H9 (cell line): ENCODE measurements around the gene RABGAP1. TPM values are rescaled to one million over a fixed set of nuclear protein-coding genes. Genes with fewer than 3 reads are reported as not detected.

Experiments
- DNase-seq: peaks from one replicate; pipeline ENCODE4 v3.0.0-alpha.2; 2017
- H2AFZ ChIP-seq: one replicate; pipeline ENCODE4 v1.6.1; 2013; ENCODE audit warnings: mild to moderate bottlenecking, low read length, control low read depth, moderate library complexity
- H2AK5ac ChIP-seq: 2 replicates; pipeline ENCODE4 v1.6.1; 2013; ENCODE audit warnings: low read length, control low read depth, mixed read lengths; ENCODE audit not compliant: insufficient read length
- H2BK120ac ChIP-seq: one replicate; pipeline ENCODE4 v1.6.1; 2013; ENCODE audit warnings: low read depth, mild to moderate bottlenecking, low read length, control low read depth, inconsistent platforms; ENCODE audit not compliant: poor library complexity, severe bottlenecking
- H2BK12ac ChIP-seq: 2 replicates; pipeline ENCODE4 v1.6.1; 2013; ENCODE audit warnings: low read length, control low read depth, mixed read lengths, low read depth; ENCODE audit not compliant: insufficient read length
- H2BK15ac ChIP-seq: 2 replicates; pipeline ENCODE4 v1.6.1; 2013; ENCODE audit warnings: low read depth, low read length, control low read depth
- H2BK20ac ChIP-seq: one replicate; pipeline ENCODE4 v1.6.1; 2013; ENCODE audit warnings: low read depth, mild to moderate bottlenecking, low read length, control low read depth, inconsistent platforms; ENCODE audit not compliant: poor library complexity, severe bottlenecking
- H2BK5ac ChIP-seq: 2 replicates; pipeline ENCODE4 v1.6.1; 2013; ENCODE audit warnings: low read length, control low read depth, mixed read lengths; ENCODE audit not compliant: insufficient read length
- H3K14ac ChIP-seq: 2 replicates; pipeline ENCODE4 v1.6.1; 2013; ENCODE audit warnings: low read length, control low read depth; ENCODE audit not compliant: insufficient read depth
- H3K18ac ChIP-seq: 2 replicates; pipeline ENCODE4 v1.6.1; 2013; ENCODE audit warnings: low read depth, mild to moderate bottlenecking, mixed read lengths, low read length, control low read depth; ENCODE audit not compliant: insufficient read length
- H3K23ac ChIP-seq: 2 replicates; pipeline ENCODE4 v1.6.1; 2013; ENCODE audit warnings: low read length, control low read depth, mixed read lengths, low read depth; ENCODE audit not compliant: insufficient read length
- H3K23me2 ChIP-seq: 2 replicates; pipeline ENCODE4 v1.6.1; 2013; ENCODE audit warnings: low read depth, mild to moderate bottlenecking, mixed read lengths, low read length, control low read depth; ENCODE audit not compliant: insufficient read length, poor library complexity, severe bottlenecking
- H3K27ac ChIP-seq: 2 replicates; pipeline ENCODE4 v1.5.1; 2013; ENCODE audit warnings: low read length, control low read depth, mixed read lengths, low read depth; ENCODE audit not compliant: insufficient read length
- H3K27me3 ChIP-seq: 2 replicates; pipeline ENCODE4 v1.6.1; 2013; ENCODE audit warnings: low read length, control low read depth, inconsistent platforms; ENCODE audit not compliant: insufficient read depth
- H3K4ac ChIP-seq: 2 replicates; pipeline ENCODE4 v1.6.1; 2013; ENCODE audit warnings: low read depth, mild to moderate bottlenecking, control low read depth, inconsistent platforms, low read length, moderate library complexity
- H3K4me1 ChIP-seq: 2 replicates; pipeline ENCODE4 v1.6.1; 2013; ENCODE audit warnings: low read length, control low read depth, inconsistent platforms; ENCODE audit not compliant: insufficient read depth
- H3K4me2 ChIP-seq: 2 replicates; pipeline ENCODE4 v1.6.1; 2013; ENCODE audit warnings: low read length, control low read depth, mixed read lengths; ENCODE audit not compliant: insufficient read length, insufficient read depth
- H3K56ac ChIP-seq: 2 replicates; pipeline ENCODE4 v1.6.1; 2013; ENCODE audit warnings: low read depth, mild to moderate bottlenecking, mixed read lengths, low read length, control low read depth; ENCODE audit not compliant: insufficient read length
- H3K79me1 ChIP-seq: 2 replicates; pipeline ENCODE4 v1.6.1; 2013; ENCODE audit warnings: low read depth, mild to moderate bottlenecking, moderate library complexity, low read length, control low read depth, inconsistent platforms; ENCODE audit not compliant: insufficient read depth, poor library complexity, severe bottlenecking
- H3K79me2 ChIP-seq: 2 replicates; pipeline ENCODE4 v1.6.1; 2013; ENCODE audit warnings: low read length, control low read depth, inconsistent platforms; ENCODE audit not compliant: insufficient read depth
- H3K9ac ChIP-seq: 2 replicates; pipeline ENCODE4 v1.6.1; 2013; ENCODE audit warnings: low read length, control low read depth, mixed read lengths; ENCODE audit not compliant: insufficient read length; ENCODE audit errors: extremely low read depth
- H3K9me3 ChIP-seq: one replicate; pipeline ENCODE4 v1.6.1; 2013; ENCODE audit warnings: low read depth, low read length, inconsistent platforms; ENCODE audit not compliant: control insufficient read depth
- H3T11ph ChIP-seq: one replicate; pipeline ENCODE4 v1.6.1; 2013; ENCODE audit warnings: mild to moderate bottlenecking, low read length, control low read depth, inconsistent platforms
- H4K20me1 ChIP-seq: one replicate; pipeline ENCODE4 v1.6.1; 2013; ENCODE audit not compliant: control insufficient read depth, insufficient read length, insufficient read depth
- H4K5ac ChIP-seq: 2 replicates; pipeline ENCODE4 v1.6.1; 2013; ENCODE audit warnings: low read depth, mild to moderate bottlenecking, mixed read lengths, low read length, control low read depth; ENCODE audit not compliant: insufficient read length
- H4K8ac ChIP-seq: replicated peaks from 2 replicates; pipeline ENCODE4 v1.6.1; 2013; ENCODE audit warnings: low read length, control low read depth, mixed read lengths, low read depth; ENCODE audit not compliant: insufficient read length
- H4K91ac ChIP-seq: 2 replicates; pipeline ENCODE4 v1.6.1; 2013; ENCODE audit warnings: low read depth, mild to moderate bottlenecking, moderate library complexity, mixed read lengths, low read length, control low read depth; ENCODE audit not compliant: insufficient read length
- H3K27ac Mint-ChIP-seq, 3 experiments: 2 replicates in 2 of 3; 3 replicates in 1 of 3; pipeline ENCODE4 v1.8.0; 2020 to 2021; ENCODE audit warnings: mixed read lengths in 3 of 3, mild to moderate bottlenecking in 1 of 3, moderate library complexity in 1 of 3
- H3K27me3 Mint-ChIP-seq: 2 replicates; pipeline ENCODE4 v1.8.0; 2021; ENCODE audit warnings: low read depth, mild to moderate bottlenecking, moderate library complexity, mixed read lengths
- H3K36me3 Mint-ChIP-seq, 3 experiments: 2 replicates in 2 of 3; 3 replicates in 1 of 3; pipeline ENCODE4 v1.8.0; 2020 to 2021; ENCODE audit warnings: low read depth in 3 of 3, mixed read lengths in 3 of 3; ENCODE audit not compliant: insufficient read depth in 1 of 3
- H3K4me1 Mint-ChIP-seq, 2 experiments: 2 replicates each; pipeline ENCODE4 v1.8.0; 2020; ENCODE audit warnings: mixed read lengths in 2 of 2
- H3K4me3 Mint-ChIP-seq, 2 experiments: 2 replicates in 1 of 2; 3 replicates in 1 of 2; pipeline ENCODE4 v1.8.0; 2020 to 2021; ENCODE audit warnings: mild to moderate bottlenecking in 2 of 2, mixed read lengths in 2 of 2, moderate library complexity in 1 of 2
- H3K9me3 Mint-ChIP-seq, 2 experiments: 2 replicates in 1 of 2; 3 replicates in 1 of 2; pipeline ENCODE4 v1.8.0; 2020; ENCODE audit warnings: mild to moderate bottlenecking in 2 of 2, mixed read lengths in 2 of 2, moderate library complexity in 1 of 2
- CTCF ChIP-seq: fragments of 200-600 bp; sonication (generic); conservative IDR thresholded peaks from 3 replicates; pipeline ENCODE4 v1.8.0; 2021; ENCODE audit warnings: antibody characterized with exemption, mild to moderate bottlenecking
- WGBS: extraction: QIAGEN DNeasy Blood & Tissue Kit; methylation state at CpG from one replicate; pipeline ENCODE4 v1.1.7; 2013; ENCODE audit warnings: missing lambda C conversion rate, low lambda C conversion rate, mixed read lengths; ENCODE audit not compliant: insufficient read length; ENCODE audit errors: extremely low coverage; 5-methylcytosine and 5-hydroxymethylcytosine counted together
- total RNA-seq: library from RNA; stranded (reverse); gene quantifications from 2 replicates; pipeline ENCODE4 v1.2.1, GENCODE V29; 2021

The RABGAP1 gene
- total RNA-seq, 1 experiment from 2014 or later = 31.6 TPM

GRCh38 chr9:122931226-122932121 is 9.3 kb upstream of the RABGAP1 start, which contains the start of gene ZBTB26:
ZBTB26 (minus strand) TSS chr9:122931512; CDS start chr9:122919934, 11,578 bp downstream.
- Histone ChIP-seq H3K79me1 (no peaks in the 10 kb centered on the region), H3K4me2 (peak within 1 kb of the TSS; percentile 85), H3K27me3 (no peaks in the 10 kb centered on the region), H2BK5ac (no peak within 1 kb of the TSS), H4K91ac (no peak within 1 kb of the TSS), H3T11ph (no peak within 1 kb of the TSS), H3K9me3 (no peaks in the 10 kb centered on the region), H4K20me1 (no peaks in the 10 kb centered on the region), H3K79me2 (peaks cover 21% of the 10 kb centered on the region), H2BK20ac (no peak within 1 kb of the TSS), H2AFZ (no peak within 1 kb of the TSS), H3K23ac (no peak within 1 kb of the TSS), H3K4ac (no peak within 1 kb of the TSS), H3K27ac (peak within 1 kb of the TSS; percentile 24), H3K9ac (peak within 1 kb of the TSS; percentile 90), H2BK120ac (no peak within 1 kb of the TSS), H3K18ac (no peak within 1 kb of the TSS), H4K8ac (no peak within 1 kb of the TSS), H3K56ac (no peak within 1 kb of the TSS), H3K14ac (peak within 1 kb of the TSS; percentile 79), H3K23me2 (peaks cover 7% of the 10 kb centered on the region), H2BK12ac (no peak within 1 kb of the TSS), H4K5ac (no peak within 1 kb of the TSS), H2BK15ac (no peak within 1 kb of the TSS), H3K4me1 (no peaks in the 10 kb centered on the region), H2AK5ac (no peak within 1 kb of the TSS)
- TF ChIP-seq CTCF = no peak
- Mint-ChIP-seq H3K36me3 (peaks cover 0 to 11% (median 10%) of the 10 kb centered on the region in 3 experiments; a peak in 5 of 7 replicates), H3K4me1 (peaks cover 7 to 8% of the 10 kb centered on the region in 2 experiments), H3K4me3 (no peak within 1 kb of the TSS), H3K9me3 (no peaks in the 10 kb centered on the region), H3K27me3 (no peaks in the 10 kb centered on the region), H3K27ac (peak within 1 kb of the TSS; percentile 89 to 97 (median 94))
- WGBS = no CpG with 5 or more reads among the region's 51 CpGs
- peak; percentile 98 for DNase-seq
